GM19023 (cell line): ENCODE data around the gene ABCB6.

ENCODE experiments used
- ATAC-seq: cut with Tn5 transposase; IDR thresholded peaks from one replicate; pipeline ENCODE4 v1.9.1; 2021; ENCODE audit warnings: mild to moderate bottlenecking, moderate library complexity; ENCODE audit not compliant: unreplicated experiment

Gene ABCB6

DNA sequence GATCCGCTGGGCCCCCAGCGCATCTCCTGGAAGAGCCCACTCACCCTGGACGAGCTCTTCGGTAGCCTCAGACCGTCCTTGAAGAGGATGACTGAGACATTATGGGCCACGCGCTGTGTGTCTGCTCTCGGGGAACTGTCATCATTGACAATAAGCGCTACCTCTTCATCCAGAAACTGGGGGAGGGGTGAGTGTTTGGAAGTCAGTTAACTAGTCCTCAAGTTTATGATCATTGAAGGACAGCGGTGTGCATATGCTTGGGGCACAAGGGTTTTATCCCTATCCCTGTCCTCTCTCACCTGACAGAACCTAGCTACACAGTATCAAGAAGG is 27.1 kb upstream of the ABCB6 start:
- ATAC-seq: no peak

DNA sequence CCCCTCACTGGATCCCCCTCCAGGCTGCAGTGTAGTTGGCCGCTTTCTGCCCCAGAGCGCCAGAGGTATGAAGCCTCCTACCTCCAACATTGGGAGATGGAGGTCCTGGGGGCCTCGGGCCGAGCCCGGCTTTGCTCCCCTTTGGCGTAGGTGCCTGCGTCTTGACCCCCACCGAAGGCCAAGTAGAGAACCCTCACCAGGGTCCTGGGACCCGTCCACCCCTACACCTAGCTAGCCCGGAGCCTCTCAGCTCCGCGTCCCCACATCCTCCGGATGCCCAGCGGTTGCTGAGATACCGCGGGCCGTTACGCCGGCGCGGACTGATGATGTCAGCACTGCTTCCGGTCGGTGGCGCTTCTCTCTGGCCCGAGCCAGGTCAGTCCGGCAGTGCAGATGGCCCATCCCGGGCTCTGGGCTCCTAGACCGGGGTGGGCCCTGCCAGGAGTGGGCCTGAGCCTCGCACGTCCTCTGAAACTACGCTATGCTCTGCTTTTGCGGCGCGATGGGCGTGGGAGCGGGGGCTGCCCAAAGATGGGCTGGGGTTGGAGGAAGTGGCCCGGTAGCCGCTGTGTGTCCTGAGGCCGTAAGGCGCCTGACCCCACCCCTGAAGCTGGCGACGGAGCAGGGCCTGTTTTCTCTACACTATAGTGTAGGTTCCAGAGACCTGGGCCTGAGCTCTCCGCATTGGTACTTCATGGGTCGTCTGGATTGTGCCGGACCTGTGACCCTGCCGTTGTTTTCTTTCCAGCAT is 26.6 kb upstream of the ABCB6 start, which contains the start of the genes GLB1L and STK16:
TSS of gene GLB1L (minus strand) at position 297 of the 751 bp plus-strand sequence. CDS start 1,871 bp downstream, outside the sequence.
TSS of gene STK16 (plus strand) at position 332 of the 751 bp plus-strand sequence. CDS start 521 bp downstream, outside the sequence.
- ATAC-seq: peak; percentile 73

DNA sequence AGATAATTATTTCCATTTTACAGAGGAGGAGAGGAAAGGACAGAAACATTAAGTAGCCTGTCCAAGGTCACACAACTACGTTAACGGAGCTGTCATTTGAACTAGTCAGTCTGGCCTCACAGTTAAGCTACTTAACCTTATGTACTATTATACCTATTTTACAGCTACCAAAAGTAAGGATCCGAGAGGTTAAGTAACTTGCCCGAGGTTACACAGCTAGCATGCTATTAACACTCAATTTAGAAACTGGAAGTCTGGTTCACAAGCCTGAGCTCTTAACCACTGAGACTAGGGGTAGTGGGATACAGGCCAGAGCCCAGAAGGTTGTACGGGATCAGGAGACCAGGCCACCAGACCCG is 26.0 kb upstream of the ABCB6 start:
- ATAC-seq: no peak

DNA sequence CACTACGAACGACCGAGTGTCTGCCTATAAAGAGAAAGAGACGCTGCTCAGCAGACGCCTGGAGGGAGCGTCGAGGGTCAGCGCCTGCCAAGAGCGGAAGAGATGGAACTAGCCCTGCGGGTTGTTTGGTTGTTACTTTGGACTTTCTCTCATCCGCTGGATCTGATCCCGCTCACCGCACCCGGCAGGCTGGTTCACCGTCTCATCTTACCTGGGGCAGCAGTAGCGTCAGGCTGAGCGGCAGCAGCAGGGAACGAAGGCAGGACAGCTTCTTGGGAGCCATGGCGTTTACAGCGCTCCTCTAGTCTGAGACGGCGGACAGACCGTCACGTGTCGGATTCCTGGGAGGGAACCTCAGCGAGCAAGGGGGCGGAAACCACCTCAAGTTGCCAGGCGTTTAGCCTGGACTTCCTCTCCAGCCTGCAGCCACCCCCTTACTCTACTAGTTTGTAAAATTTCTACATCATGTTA is 24.6 kb upstream of the ABCB6 start:
- no peak for ATAC-seq

DNA sequence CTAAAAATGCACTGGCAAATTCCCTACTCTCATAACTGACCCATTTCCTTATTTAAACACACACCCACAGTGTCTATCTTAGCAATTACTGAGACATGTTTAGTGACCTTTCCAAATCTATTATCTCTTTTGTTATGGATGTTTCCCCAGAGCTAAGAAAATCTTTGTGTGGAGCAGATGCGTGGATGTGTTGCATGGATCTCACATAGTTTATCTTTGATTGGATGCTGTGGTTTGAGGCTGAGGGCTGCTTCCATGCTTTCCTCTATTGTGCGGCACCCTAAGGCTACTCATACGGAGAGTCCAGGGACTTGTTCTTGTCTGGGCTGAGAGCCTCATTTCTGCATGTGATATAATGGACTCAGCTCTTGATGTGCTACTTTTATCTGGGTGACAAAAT is 15.6 kb upstream of the ABCB6 start:
- ATAC-seq: no peak

DNA sequence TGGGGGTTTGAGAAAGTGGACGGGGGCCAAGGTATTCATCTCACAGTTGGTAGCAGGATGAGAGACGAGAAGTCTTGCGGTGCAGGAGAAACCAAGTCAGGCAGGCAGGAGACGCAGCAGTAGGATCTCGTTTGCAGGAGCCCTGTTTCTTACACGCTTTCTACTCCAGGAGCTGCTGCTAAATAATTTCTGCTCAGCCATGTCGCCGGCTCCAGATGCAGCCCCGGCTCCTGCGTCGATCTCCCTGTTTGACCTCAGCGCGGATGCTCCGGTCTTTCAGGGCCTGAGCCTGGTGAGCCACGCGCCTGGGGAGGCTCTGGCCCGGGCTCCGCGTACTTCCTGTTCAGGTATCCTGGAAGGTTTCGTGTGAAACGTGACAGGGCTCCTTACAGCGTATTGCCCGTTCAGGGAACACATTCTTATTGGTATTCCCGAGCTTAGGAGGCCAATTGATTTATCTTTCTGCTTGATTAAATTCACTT is 11.3 kb upstream of the ABCB6 start:
- ATAC-seq: no peak

DNA sequence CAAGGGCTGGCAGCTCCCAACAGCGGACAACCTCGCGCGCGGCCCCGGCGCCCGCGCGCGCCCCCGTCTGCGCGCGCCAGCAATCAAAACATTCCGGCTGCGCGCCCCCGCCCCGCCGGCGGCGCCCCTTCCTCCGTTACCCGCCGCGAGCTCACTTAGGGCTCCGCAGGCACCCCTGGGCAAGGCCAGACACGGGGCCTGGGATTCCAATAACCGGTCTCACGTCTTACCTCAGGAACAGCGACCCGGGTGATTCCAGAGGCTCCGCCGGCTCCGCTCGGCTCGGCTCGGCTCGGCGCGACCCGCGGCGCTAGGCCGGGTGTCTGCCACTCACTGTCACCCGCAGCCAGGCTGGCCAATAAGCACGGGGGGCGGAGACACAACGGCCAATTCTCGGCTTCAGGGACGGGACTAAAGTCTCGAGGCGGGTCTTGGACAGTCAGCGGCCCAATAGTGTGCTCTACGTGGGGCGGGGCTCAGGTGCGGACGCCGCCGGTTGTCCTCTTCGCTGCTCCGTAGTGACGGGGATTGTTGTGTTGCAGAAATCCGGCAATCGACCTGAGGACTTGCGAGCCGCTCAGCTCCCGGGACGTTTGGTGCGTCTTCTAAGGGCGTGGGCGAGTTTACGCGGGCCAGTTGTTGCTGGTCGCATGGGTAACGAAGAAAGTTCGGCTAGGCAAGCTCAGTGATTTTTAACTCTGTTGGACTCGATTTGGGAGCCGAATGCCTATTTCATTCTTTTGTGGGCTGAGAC is 10.7 kb upstream of the ABCB6 start, which contains the start of the genes ANKZF1 and ATG9A:
TSS of gene ANKZF1 (plus strand) at position 502 of the 754 bp plus-strand sequence. CDS start 452 bp downstream, outside the sequence.
TSS of gene ATG9A (minus strand) at position 332 of the 754 bp plus-strand sequence. CDS start 1,612 bp downstream, outside the sequence.
- peak; percentile 98 for ATAC-seq

DNA sequence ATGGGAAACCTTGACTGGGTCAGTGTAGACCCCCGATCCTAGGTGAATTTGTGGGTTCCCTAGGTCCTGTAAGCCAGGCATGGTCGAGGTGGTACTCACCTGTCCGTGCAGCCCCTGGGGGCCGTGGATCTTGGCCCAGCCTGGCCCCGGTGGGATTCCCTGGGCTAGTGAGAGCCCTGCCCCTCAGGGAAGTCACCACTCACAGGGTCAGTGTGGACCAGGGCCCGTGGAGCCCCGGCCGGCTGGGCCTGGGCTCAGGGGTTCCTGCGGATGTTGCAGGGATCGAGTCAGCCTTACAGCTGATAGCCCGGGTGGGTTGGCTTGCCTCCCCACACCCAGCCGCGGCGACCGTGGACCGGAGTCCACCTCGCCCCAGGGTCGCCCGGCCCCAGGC is 10.2 kb upstream of the ABCB6 start:
- ATAC-seq: peak; percentile 22

DNA sequence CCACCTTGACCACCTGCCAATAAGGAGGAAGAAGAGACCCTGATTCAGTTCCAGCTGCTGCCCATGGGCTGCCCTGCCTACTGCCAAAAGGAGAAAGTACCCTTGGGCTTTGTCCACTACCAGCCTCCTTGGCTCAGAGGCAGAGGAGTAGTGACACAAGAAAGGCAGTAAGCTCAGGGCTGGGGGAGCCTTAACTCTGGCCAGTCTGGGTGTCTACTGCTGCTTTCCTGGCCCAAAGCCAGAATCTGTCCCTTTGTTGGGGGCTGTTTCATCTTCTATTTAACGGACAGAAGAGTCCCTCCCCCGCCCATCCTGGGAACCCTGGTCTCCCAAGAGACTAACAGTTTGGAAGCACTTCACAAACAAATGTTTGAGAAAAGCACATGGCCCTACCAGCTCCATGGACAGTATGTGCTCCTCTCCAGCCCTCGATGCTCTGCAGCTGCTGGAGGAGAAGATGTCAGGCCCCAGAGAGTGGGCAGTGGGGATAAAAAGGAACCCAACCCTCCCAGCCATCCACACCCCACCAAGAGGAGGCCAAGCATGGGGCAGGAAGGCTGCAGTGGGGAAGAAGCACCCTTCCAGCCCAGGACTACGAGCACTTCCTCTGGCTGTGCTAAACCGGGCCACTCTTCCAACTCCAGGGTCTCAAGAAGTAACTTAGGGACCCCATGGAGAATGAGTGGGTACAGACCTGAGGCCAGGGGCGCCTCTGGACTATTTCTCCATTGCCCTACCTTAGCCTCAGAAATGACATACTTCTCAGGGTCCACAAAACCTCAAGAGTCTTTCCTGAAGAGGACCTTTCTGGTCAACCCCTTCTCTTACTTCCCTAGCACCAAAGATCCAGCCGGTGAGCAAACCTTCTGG is 9.5 kb upstream of the ABCB6 start:
- no peak for ATAC-seq

DNA sequence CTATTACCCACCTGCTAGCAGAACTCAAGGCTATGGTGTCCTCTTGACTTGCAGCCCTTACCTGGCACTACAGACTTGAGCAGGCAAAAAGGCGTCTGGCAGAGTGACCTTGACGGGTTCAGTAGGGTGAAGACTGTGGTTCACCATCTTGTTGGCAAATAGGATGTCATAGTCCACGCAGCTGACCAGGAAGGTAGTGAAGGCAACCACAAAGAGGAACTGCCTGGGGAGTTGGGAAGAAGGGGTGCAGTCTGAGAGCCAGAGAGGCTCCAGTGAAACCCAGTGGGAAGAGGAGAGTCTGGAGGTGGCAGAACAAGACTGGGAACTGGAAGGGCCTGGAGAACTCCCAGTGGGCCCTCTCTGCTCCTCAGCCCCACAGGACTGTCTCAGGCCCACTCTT is 6.6 kb upstream of the ABCB6 start:
- no peak for ATAC-seq

DNA sequence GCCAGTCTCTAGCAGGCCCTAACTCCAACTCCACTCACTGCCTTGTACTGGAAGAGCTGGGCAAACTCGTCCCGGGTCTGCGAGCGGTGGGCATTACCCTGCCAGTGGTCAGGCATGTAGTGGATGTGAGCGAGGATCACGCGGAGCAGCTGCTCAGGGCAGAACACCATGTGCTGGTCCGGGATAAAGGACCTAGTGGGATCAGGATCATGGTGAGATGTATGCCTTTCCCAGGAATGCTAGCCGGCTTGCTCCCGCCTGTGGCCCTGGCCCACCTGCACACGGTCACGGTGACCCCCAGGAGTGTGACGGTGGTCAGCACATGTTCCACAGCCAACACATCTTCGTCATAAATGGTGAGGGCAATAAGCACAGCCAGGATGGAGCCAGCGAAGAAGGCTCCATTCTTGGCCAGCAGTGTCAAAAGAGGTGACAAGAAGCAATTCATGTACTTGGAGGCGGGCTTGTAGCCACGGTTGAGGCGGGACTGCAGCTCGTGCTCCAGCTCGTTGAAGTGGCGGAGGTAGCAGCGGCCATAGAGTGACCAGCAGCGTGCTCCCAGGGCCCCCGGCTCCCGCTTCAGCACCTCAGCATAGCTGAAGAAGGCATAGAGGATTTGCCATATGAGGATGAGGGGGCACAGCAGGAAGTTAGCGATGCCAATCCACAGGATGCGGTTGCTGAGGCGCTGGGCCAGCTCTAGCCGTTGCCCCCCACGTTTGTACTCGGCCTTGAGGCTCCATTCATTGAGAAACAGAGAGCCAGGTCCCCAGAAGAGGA is 5.3 kb upstream of the ABCB6 start:
- ATAC-seq: no peak

DNA sequence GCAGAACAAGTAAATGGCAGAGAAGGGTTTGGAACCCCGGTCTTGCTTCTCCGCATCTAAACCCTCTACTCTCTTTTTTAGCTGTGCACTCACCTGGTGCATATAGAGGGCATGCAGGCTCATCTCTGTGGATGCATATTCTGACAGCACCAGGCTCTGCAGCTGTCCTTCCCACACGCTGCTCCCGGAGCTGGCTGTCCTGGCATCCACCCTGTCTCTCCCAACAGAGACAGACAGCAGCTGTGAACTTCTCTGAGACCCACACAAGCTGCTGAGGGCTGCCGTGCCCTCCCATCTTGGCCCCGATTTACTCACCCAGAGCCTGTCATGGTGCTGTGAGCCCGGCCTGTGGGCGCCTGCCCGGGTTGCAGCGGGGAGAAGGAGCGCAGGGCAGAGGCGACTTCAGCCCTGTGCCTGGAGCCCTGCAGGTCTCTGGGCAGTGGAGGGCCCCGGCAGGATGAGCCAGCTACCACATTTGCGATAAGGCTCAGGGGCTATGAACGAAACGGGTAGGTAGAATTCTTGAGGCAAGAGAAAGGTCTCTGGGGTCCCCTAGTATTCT is 3.3 kb upstream of the ABCB6 start:
- ATAC-seq: no peak

DNA sequence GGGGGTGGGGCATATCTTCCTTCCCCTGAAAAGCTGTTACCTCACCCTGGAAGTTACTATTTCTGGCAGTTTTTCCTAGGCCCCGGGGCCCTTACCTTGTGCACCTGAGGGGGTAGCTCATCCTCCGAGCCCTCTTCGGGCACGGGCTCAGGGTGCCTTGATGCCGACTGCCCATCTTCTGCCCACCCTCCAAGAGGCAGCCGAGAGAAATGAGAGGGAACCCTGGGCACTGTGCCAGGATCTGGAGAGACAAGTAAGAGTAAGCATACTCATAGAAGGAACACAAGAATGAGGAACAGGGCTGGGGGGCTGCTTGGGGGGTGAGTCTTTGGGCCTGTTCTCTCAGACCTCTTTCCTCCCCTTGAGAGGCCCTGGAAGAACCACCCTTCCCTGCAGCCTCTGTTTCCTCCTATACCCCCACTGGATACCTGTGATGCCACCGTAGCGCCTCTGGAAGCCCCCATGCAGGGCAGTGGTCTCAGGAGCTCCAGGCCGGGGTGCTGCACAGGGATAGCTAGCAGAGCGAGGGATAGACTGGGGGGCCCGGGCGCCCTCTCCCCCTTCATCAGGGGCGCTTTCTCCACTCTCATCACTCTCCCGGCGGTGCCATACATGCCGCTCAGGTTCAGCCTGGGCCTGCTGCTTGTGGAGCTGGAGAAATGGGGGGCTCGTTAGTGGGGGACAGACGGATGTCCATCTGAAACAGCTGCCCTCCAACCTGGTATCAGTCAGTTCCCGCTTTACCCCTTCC is 2.1 kb upstream of the ABCB6 start:
- ATAC-seq: no peak

DNA sequence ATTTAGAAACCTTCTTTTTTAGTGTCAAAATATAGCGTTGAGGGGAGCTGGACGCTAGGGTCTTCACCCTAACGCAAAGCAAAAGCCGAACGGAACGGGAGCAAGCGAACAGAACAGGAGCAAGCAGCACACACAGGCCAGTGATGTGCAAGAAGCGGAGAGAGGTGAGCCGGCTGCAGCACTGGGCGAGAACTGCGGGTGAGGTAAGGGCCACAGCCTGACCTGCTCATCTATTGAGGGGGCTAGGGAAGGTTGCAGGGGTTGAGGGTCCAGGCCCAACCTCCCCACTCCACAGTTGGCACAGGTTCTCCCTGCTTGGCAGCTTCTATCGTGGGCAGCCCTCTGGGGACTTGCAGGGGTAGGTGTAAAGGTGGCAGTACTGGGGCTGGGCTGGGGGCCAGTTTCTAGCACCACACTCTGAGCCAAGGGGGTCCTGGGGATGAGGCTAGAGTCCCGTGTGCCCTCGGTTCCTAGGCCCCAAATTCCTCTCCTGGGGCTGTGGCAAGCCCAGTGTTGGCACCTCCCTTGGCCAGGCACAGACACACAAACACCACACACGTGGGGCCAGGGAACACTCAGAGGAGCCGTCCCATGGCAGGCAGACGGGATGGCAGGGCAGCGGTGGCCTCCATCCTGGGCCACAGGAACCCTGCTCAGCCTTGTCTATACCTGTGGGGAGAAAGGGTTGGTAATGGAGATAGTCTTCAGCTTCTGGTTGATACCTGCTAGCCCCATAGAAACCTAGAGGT is 1.2 kb upstream of the ABCB6 start:
- no peak for ATAC-seq

DNA sequence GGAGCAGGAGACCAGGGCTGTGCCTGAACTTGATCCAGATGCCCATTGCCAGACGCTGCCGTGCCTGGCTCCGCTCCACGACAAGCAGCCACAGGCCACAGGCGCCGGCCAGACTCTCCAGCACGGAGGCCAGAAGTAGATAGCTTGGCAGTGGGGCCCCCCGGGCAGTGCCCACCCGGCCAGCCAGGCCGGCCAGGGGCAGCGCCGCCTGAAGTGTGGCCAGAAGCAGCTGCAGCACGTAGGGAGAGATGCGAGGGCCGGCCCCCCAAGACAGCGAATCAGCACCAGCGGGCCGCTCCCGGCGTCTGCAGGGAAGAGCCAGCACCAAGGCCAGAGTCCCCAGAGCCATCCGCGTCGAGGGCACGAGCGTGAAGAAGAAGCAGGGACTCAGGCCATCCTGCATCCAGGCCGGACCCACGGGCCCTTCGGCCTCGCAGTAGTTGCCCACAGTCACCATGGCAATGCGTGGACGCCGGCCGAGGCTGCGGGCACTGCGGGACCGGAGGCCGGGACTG is 484 bp downstream of the ABCB6 start:
- ATAC-seq: peak; percentile 34

DNA sequence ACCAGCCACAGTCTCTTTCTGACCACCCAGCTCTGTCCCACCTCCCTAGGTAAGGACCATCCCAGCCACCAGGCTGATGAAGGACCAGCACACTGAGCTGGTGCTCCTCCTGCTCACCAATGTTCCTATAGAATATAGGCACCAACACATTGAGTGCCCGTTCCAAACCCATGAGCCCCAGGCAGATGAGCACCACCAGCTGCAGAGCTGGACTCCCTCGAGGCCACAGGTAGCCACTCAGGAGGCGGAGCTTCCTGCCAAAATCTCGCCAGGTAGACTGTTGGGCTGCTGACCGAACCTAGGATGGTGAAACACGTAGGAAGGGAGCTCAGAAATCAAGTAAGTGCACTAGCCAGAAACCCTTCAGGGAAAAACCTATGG is 2.2 kb downstream of the ABCB6 start:
- no peak for ATAC-seq

DNA sequence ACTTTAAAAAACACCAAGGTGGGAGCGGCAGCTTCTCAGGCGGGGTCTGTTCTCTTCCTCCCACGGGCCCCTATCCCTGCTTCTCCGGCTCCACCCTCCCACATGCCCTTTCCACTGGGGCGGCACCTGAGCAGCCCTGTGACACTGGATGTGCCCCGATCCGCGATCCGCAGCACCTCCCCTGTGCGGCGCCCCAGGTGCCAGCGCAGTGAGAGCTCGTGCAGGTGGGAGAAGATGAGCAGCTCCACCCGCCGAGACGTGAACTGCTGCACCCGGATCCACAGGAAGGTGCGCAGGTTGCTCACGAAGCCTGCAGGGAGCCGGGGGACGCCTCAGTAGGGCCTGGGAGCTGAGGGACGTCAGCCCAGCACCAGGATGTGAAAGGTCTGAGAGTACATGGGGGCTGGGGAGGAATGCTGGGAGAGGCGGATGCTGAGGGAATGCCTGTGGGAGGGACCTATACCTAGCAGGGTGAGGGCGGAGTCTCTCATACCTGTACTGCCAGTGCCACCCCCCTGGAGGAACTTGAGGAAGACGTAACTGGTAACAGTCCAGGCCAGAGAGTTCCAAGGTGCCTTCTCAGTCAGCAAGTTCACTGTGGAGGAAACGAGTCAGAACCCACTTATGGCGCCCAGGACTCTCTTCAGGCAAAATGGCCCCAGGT is 2.8 kb downstream of the ABCB6 start:
- ATAC-seq: no peak

DNA sequence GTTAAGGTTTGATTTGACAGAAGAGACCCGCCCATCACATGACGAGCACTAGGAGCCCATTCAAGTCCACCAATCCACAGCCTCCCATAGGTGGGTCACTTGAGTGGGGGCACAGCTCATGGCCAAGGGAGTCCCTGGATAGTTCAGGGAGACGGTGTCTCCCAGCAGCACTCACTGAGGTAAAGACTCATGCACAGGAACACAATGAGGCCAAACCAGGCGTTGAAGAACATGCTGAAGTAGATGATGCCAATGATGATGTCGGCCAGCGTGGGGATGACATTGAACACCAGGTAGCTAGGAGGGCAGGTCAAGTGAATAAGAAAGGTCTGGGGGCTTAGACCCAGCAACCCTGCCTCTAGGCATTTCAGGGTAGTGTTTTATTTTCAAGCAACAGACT is 4.0 kb downstream of the ABCB6 start:
- ATAC-seq: no peak
